Neural progenitor cell (in vitro differentiated cells): ENCODE results near the gene USP46.

Experiments
- EZH2 ChIP-seq: fragments of 200-600 bp; sonication (generic); IDR thresholded peaks from 2 replicates; pipeline ENCODE4 v1.6.1; 2017; ENCODE audit warnings: antibody characterized with exemption, mild to moderate bottlenecking, moderate library complexity
- TF ChIP-seq, protein P1 (sequence below): fragments of 200-600 bp; sonication (generic); IDR thresholded peaks from 2 replicates; pipeline ENCODE4 v1.5.1; 2017; ENCODE audit warnings: antibody characterized with exemption, mild to moderate bottlenecking

GRCh38 chr4:52619591-52619931 lies 39.5 kb downstream of the USP46 start:
- TF ChIP-seq, protein P1, sequence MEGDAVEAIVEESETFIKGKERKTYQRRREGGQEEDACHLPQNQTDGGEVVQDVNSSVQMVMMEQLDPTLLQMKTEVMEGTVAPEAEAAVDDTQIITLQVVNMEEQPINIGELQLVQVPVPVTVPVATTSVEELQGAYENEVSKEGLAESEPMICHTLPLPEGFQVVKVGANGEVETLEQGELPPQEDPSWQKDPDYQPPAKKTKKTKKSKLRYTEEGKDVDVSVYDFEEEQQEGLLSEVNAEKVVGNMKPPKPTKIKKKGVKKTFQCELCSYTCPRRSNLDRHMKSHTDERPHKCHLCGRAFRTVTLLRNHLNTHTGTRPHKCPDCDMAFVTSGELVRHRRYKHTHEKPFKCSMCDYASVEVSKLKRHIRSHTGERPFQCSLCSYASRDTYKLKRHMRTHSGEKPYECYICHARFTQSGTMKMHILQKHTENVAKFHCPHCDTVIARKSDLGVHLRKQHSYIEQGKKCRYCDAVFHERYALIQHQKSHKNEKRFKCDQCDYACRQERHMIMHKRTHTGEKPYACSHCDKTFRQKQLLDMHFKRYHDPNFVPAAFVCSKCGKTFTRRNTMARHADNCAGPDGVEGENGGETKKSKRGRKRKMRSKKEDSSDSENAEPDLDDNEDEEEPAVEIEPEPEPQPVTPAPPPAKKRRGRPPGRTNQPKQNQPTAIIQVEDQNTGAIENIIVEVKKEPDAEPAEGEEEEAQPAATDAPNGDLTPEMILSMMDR = no peak
- TF ChIP-seq EZH2 = no peak
